Nephron (organoid): Measurements from ENCODE around the gene SORBS1.

Experiments
- H3K27ac Mint-ChIP-seq, 3 experiments: 2 replicates each; pipeline ENCODE4 v1.8.0; 2020; ENCODE audit warnings: mixed read lengths in 3 of 3, mild to moderate bottlenecking in 2 of 3, moderate library complexity in 1 of 3
- H3K27me3 Mint-ChIP-seq: 2 replicates; pipeline ENCODE4 v1.8.0; 2021; ENCODE audit warnings: low read depth, mild to moderate bottlenecking, moderate library complexity, mixed read lengths
- H3K36me3 Mint-ChIP-seq: 2 replicates; pipeline ENCODE4 v1.8.0; 2020; ENCODE audit warnings: low read depth, mixed read lengths
- H3K4me1 Mint-ChIP-seq: 2 replicates; pipeline ENCODE4 v1.8.0; 2020; ENCODE audit warnings: mixed read lengths
- H3K4me3 Mint-ChIP-seq, 3 experiments: 2 replicates each; pipeline ENCODE4 v1.8.0; 2020; ENCODE audit warnings: mild to moderate bottlenecking in 3 of 3, mixed read lengths in 3 of 3, moderate library complexity in 2 of 3
- H3K9me3 Mint-ChIP-seq: 2 replicates; pipeline ENCODE4 v1.8.0; 2020; ENCODE audit warnings: mixed read lengths
- TF ChIP-seq, protein P1 (sequence below), 3 experiments: fragments of 200-600 bp; sonication (generic); IDR thresholded peaks; one replicate each; pipeline ENCODE4 v1.5.0; 2021; ENCODE audit warnings: antibody characterized with exemption in 3 of 3; ENCODE audit not compliant: unreplicated experiment in 3 of 3

SORBS1 gene

GRCh38 chr10:95496951-95497350, 64.2 kb downstream of the SORBS1 start:
- Mint-ChIP-seq H3K9me3 (no peaks in the 10 kb centered on the region), H3K27ac (peak overlapping the region; percentile 31 to 87 (median 78)), H3K36me3 (no peaks in the 10 kb centered on the region), H3K27me3 (no peaks in the 10 kb centered on the region), H3K4me1 (peaks cover 39% of the 10 kb centered on the region), H3K4me3 (no peak overlapping the region)
- TF ChIP-seq, protein P1, sequence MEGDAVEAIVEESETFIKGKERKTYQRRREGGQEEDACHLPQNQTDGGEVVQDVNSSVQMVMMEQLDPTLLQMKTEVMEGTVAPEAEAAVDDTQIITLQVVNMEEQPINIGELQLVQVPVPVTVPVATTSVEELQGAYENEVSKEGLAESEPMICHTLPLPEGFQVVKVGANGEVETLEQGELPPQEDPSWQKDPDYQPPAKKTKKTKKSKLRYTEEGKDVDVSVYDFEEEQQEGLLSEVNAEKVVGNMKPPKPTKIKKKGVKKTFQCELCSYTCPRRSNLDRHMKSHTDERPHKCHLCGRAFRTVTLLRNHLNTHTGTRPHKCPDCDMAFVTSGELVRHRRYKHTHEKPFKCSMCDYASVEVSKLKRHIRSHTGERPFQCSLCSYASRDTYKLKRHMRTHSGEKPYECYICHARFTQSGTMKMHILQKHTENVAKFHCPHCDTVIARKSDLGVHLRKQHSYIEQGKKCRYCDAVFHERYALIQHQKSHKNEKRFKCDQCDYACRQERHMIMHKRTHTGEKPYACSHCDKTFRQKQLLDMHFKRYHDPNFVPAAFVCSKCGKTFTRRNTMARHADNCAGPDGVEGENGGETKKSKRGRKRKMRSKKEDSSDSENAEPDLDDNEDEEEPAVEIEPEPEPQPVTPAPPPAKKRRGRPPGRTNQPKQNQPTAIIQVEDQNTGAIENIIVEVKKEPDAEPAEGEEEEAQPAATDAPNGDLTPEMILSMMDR (IDR thresholded peaks at IDR 0.05; ENCODE audit: unreplicated experiment in 3 of 3): no peak

- H3K27me3 Mint-ChIP-seq: no peaks in the 10 kb centered on the region
- no peaks in the 10 kb centered on the region for H3K9me3 Mint-ChIP-seq
- H3K27ac Mint-ChIP-seq: peak overlapping the region; percentile 31 to 87 (median 78)
- H3K36me3 Mint-ChIP-seq: no peaks in the 10 kb centered on the region
- TF ChIP-seq, protein P1 (IDR thresholded peaks at IDR 0.05; ENCODE audit: unreplicated experiment in 3 of 3): no peak
- peaks cover 36% of the 10 kb centered on the region for H3K4me1 Mint-ChIP-seq
- no peak overlapping the region for H3K4me3 Mint-ChIP-seq
Measured at GRCh38 chr10:95496246-95496911, 64.8 kb downstream of the SORBS1 start.

GRCh38 chr10:95493862-95494261, 67.3 kb downstream of the SORBS1 start:
- TF ChIP-seq, protein P1 (IDR thresholded peaks at IDR 0.05; ENCODE audit: unreplicated experiment in 3 of 3): no peak
- Mint-ChIP-seq H3K27me3 (no peaks in the 10 kb centered on the region), H3K27ac (no peak overlapping the region), H3K4me1 (peaks cover 21% of the 10 kb centered on the region), H3K4me3 (no peak overlapping the region), H3K36me3 (peaks cover 4% of the 10 kb centered on the region), H3K9me3 (no peaks in the 10 kb centered on the region)

- Mint-ChIP-seq H3K4me3 (no peak overlapping the region), H3K27ac (no peak overlapping the region), H3K36me3 (peaks cover 8% of the 10 kb centered on the region), H3K9me3 (no peaks in the 10 kb centered on the region), H3K4me1 (peaks cover under 1% of the 10 kb centered on the region), H3K27me3 (no peaks in the 10 kb centered on the region)
- TF ChIP-seq, protein P1 (IDR thresholded peaks at IDR 0.05; ENCODE audit: unreplicated experiment in 3 of 3): no peak
Measured at GRCh38 chr10:95487994-95488393, 73.2 kb downstream of the SORBS1 start.

GRCh38 chr10:95485056-95485844, 75.9 kb downstream of the SORBS1 start:
- H3K27me3 Mint-ChIP-seq: no peaks in the 10 kb centered on the region
- no peaks in the 10 kb centered on the region for H3K9me3 Mint-ChIP-seq
- TF ChIP-seq, protein P1 (IDR thresholded peaks at IDR 0.05; ENCODE audit: unreplicated experiment in 3 of 3): no peak
- H3K4me1 Mint-ChIP-seq: peaks cover 20% of the 10 kb centered on the region
- no peak overlapping the region for H3K27ac Mint-ChIP-seq
- H3K36me3 Mint-ChIP-seq: peaks cover 8% of the 10 kb centered on the region
- H3K4me3 Mint-ChIP-seq: no peak overlapping the region
